Liver (tissue), 9 donors: ENCODE measurements around the gene DLG4. TPM values are rescaled to one million over a fixed set of nuclear protein-coding genes. Genes with fewer than 3 reads are reported as not detected.

ENCODE experiments used
- DNase-seq: peaks from one replicate; pipeline ENCODE4 v3.0.0-alpha.2; 2017; ENCODE audit warnings: low spot score
- H3K27ac ChIP-seq, 2 donors: one replicate each; pipeline ENCODE4 v1.7.0; 2013; ENCODE audit warnings: inconsistent platforms in 2 of 2, low read length in 2 of 2, control low read depth in 1 of 2, low read depth in 1 of 2, mild to moderate bottlenecking in 1 of 2
- H3K27me3 ChIP-seq, 4 donors: one replicate each; pipeline versions ENCODE4 v1.6.1 to v1.7.0; 2013; ENCODE audit warnings: low read length in 3 of 4, inconsistent platforms in 1 of 4, mild to moderate bottlenecking in 1 of 4, moderate library complexity in 1 of 4; ENCODE audit not compliant: control insufficient read depth in 4 of 4, insufficient read depth in 4 of 4
- H3K36me3 ChIP-seq, 4 donors: one replicate each; pipeline versions ENCODE4 v1.6.1 to v1.7.0; 2013; ENCODE audit warnings: low read length in 3 of 4, mild to moderate bottlenecking in 3 of 4, low read depth in 1 of 4, moderate library complexity in 1 of 4; ENCODE audit not compliant: control insufficient read depth in 4 of 4, insufficient read depth in 3 of 4
- H3K4me1 ChIP-seq, 4 donors: one replicate each; pipeline versions ENCODE4 v1.6.1 to v1.7.0; 2013; ENCODE audit warnings: low read length in 3 of 4, mild to moderate bottlenecking in 3 of 4, moderate library complexity in 1 of 4; ENCODE audit not compliant: control insufficient read depth in 4 of 4, insufficient read depth in 4 of 4
- H3K4me3 ChIP-seq, 3 donors: one replicate each; pipeline versions ENCODE4 v1.6.1 to v1.7.0; 2013; ENCODE audit warnings: low read length in 3 of 3, control low read depth in 1 of 3, low read depth in 1 of 3, mild to moderate bottlenecking in 1 of 3
- H3K9ac ChIP-seq, 2 donors: one replicate each; pipeline ENCODE4 v1.7.0; 2013; ENCODE audit warnings: low read length in 2 of 2, mild to moderate bottlenecking in 2 of 2, moderate library complexity in 2 of 2, control low read depth in 1 of 2, low read depth in 1 of 2
- H3K9me3 ChIP-seq, 4 donors: one replicate each; pipeline versions ENCODE4 v1.6.1 to v1.7.0; 2013; ENCODE audit warnings: low read length in 3 of 4; ENCODE audit not compliant: control insufficient read depth in 4 of 4
- EGR1 ChIP-seq, 2 donors: IDR thresholded peaks; 2 replicates each; pipeline ENCODE4 v1.6.1; 2016 to 2018; ENCODE audit warnings: antibody characterized with exemption in 2 of 2, low read depth in 2 of 2
- FOXA1 ChIP-seq: IDR thresholded peaks from 2 replicates; pipeline ENCODE4 v1.6.1; 2016; ENCODE audit warnings: antibody characterized with exemption
- GABPA ChIP-seq, 2 donors: IDR thresholded peaks in 1 of 2; conservative IDR thresholded peaks in 1 of 2; 2 replicates each; pipeline ENCODE4 v1.6.1; 2016; ENCODE audit warnings: antibody characterized with exemption in 2 of 2, mild to moderate bottlenecking in 1 of 2, moderate library complexity in 1 of 2
- HNF4G ChIP-seq: IDR thresholded peaks from 2 replicates; pipeline ENCODE4 v1.6.1; 2016; ENCODE audit warnings: antibody characterized with exemption
- JUND ChIP-seq, 2 donors: IDR thresholded peaks; 2 replicates each; pipeline ENCODE4 v1.6.1; 2016; ENCODE audit warnings: antibody characterized with exemption in 2 of 2
- RAD21 ChIP-seq, 2 donors: IDR thresholded peaks; 2 replicates each; pipeline ENCODE4 v1.6.1; 2016; ENCODE audit warnings: antibody characterized with exemption in 2 of 2, mild to moderate bottlenecking in 2 of 2
- YY1 ChIP-seq: IDR thresholded peaks from 2 replicates; pipeline ENCODE4 v1.6.1; 2016; ENCODE audit warnings: antibody characterized with exemption, mild to moderate bottlenecking
- WGBS: extraction: QIAGEN DNeasy Blood & Tissue Kit; methylation state at CpG from one replicate; pipeline ENCODE4 v1.1.7; 2013; 5-methylcytosine and 5-hydroxymethylcytosine counted together
- polyA plus RNA-seq, 2 donors: library from polyadenylated mRNA; stranded (reverse) in 1 of 2; unstranded in 1 of 2; fragments of 200-250 nt in 1 of 2; fragments of >200 nt in 1 of 2; fragmentation: Nextera tagmentation in 1 of 2; extraction: Ambion mirVana in 1 of 2; gene quantifications; one replicate each; pipeline versions ENCODE4 v1.2.1 to v1.2.3, GENCODE V29; 2013 to 2015
- total RNA-seq, 2 donors: library from RNA; depleted of rRNA; stranded (reverse); fragments of >200 nt; gene quantifications; one replicate each; pipeline ENCODE4 v1.2.3, GENCODE V29; 2014
- TF ChIP-seq, protein P1 (sequence below): IDR thresholded peaks from 2 replicates; pipeline ENCODE4 v1.6.1; 2016; ENCODE audit warnings: antibody characterized with exemption
- TF ChIP-seq, protein P2 (sequence below): fragments of 150-350 bp; IDR thresholded peaks from 2 replicates; pipeline ENCODE4 v1.5.1; 2017; ENCODE audit warnings: improper control_type of control experiment, low read depth, low read length; ENCODE audit not compliant: missing input control
- TF ChIP-seq, protein P3 (sequence below): IDR thresholded peaks from 2 replicates; pipeline ENCODE4 v1.6.1; 2016; ENCODE audit warnings: antibody characterized with exemption, mild to moderate bottlenecking
- donor health status: healthy.
- donor health status: healthy.
- donor health status: healthy.
- donor health status: healthy.
- donor health status: healthy.

The DLG4 gene
- total and polyA plus RNA-seq, 4 donors = 0.40 to 5.7 (median 1.9) TPM

DNA sequence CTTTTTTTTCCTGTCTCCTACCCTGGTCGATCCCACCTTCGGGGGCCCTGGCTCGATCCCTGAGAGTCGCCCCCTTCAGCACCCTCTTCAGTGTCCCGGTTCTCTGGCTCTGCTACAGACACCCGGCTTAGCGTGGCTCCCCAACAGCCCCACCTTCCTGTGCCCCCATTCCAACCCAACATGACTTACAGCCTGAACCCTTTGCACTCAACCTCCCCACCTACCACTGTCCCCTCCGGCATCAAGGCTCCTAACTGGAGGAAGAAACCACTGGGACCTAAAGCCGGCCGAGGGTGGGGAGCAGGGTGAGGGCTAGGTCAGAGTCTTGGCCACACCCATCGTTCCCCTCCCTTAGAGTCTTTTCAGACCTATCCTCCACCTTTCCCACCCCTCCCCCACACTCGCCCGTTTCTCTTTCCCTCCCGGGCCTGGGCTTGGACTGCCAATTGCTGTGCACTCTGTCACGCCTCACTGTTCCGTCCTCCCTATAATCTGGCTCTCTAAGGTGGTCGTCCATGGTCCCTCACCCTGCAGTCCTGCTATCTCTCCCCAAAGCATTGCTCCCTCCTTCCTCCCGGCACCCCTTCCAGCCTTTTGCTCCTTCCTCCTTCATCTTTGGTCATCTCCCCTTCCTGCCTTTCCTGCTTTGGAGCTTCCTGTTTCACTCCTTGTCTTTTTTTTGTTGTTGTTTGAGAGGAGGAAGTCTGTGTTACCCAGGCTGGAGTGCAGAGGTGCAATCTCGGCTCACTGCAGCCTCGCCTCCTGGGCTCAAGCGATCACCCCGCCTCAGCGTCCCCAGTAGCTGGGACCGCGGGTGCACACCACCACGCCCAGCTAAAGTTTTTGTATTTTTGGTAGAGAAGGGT, 43.5 kb upstream of the DLG4 start:
- peak overlapping the region in 1 of 3 donors; percentile 63 for H3K4me3 ChIP-seq
- WGBS = 12% methylated on average over 26 of the region's 26 CpGs
- H3K9ac ChIP-seq = no peak overlapping the region
- no peak overlapping the region for H3K27ac ChIP-seq
- H3K4me1 ChIP-seq = peaks cover 13 to 49% (median 27%) of the 10 kb centered on the region in 4 donors
- no peaks in the 10 kb centered on the region for H3K9me3 ChIP-seq
- DNase-seq = peak; percentile 43
- no peaks in the 10 kb centered on the region for H3K36me3 ChIP-seq
- H3K27me3 ChIP-seq = no peaks in the 10 kb centered on the region
- no peak for TF ChIP-seq EGR1 (IDR thresholded peaks at IDR 0.05; ENCODE audit: low read depth in 2 of 2)
- no peak for TF ChIP-seq RAD21 (IDR thresholded peaks at IDR 0.05)
- TF ChIP-seq JUND (IDR thresholded peaks at IDR 0.05) = no peak
- TF ChIP-seq GABPA (IDR thresholded peaks at IDR 0.05 in 1 of 2, conservative IDR thresholded peaks at IDR 0.05 in 1 of 2) = no peak
- TF ChIP-seq FOXA1 = no peak
- TF ChIP-seq, protein P1, sequence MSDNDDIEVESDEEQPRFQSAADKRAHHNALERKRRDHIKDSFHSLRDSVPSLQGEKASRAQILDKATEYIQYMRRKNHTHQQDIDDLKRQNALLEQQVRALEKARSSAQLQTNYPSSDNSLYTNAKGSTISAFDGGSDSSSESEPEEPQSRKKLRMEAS = no peak
- TF ChIP-seq, protein P2, sequence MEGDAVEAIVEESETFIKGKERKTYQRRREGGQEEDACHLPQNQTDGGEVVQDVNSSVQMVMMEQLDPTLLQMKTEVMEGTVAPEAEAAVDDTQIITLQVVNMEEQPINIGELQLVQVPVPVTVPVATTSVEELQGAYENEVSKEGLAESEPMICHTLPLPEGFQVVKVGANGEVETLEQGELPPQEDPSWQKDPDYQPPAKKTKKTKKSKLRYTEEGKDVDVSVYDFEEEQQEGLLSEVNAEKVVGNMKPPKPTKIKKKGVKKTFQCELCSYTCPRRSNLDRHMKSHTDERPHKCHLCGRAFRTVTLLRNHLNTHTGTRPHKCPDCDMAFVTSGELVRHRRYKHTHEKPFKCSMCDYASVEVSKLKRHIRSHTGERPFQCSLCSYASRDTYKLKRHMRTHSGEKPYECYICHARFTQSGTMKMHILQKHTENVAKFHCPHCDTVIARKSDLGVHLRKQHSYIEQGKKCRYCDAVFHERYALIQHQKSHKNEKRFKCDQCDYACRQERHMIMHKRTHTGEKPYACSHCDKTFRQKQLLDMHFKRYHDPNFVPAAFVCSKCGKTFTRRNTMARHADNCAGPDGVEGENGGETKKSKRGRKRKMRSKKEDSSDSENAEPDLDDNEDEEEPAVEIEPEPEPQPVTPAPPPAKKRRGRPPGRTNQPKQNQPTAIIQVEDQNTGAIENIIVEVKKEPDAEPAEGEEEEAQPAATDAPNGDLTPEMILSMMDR = no peak
- no peak for TF ChIP-seq HNF4G

DNA sequence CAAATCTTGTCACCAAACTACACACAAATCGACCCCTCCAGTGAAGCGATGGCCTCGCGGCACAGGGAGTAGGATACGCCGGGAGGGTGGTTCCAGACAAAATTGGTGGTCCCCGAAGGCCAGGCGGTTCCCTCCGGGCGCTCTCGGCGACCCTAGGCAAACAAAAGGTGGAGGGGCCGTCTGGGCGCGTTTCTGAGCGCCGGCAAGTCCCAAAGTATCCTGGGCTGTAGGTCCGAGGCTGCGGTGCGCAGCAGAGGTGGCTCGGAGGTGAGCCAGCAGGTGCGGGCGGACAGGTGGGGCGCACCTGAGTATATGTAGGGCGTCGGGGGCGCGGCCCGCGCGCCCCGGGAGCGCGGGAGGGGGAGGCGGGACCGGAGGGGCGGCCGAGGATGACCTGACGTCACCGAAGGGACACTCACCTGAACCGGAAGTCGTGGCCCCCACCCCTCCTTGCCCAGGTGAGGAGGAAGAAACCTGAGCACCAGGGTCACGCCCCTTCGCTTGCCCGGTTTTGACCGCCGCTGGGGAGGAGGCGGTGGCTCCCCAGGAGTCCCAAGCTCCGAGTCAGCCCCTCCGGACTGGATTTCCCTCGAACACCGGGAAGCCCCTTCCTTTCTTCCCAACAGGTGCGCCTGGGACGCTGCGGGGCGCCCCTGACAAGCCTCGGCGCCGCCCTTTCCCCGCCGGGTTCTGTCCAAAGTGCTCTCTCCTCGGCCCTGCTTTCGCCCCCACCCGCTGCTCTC, 42.7 kb upstream of the DLG4 start, which contains the start of gene CLDN7:
Gene CLDN7, minus strand, starts transcription at position 287 of the 743 bp plus-strand sequence. CDS start 435 bp downstream, outside the sequence.
- Histone ChIP-seq H3K4me3 (peak within 1 kb of the TSS; percentile 63 to 68 (median 65)), H3K9ac (peak within 1 kb of the TSS in 1 of 2 donors; percentile 46), H3K27ac (peak within 1 kb of the TSS; percentile 83 to 87), H3K4me1 (peaks cover 13 to 53% (median 31%) of the 10 kb centered on the region in 4 donors), H3K9me3 (no peaks in the 10 kb centered on the region), H3K36me3 (no peaks in the 10 kb centered on the region), H3K27me3 (no peaks in the 10 kb centered on the region)
- 13% methylated on average over 64 of the region's 64 CpGs for WGBS
- TF ChIP-seq, protein P3, sequence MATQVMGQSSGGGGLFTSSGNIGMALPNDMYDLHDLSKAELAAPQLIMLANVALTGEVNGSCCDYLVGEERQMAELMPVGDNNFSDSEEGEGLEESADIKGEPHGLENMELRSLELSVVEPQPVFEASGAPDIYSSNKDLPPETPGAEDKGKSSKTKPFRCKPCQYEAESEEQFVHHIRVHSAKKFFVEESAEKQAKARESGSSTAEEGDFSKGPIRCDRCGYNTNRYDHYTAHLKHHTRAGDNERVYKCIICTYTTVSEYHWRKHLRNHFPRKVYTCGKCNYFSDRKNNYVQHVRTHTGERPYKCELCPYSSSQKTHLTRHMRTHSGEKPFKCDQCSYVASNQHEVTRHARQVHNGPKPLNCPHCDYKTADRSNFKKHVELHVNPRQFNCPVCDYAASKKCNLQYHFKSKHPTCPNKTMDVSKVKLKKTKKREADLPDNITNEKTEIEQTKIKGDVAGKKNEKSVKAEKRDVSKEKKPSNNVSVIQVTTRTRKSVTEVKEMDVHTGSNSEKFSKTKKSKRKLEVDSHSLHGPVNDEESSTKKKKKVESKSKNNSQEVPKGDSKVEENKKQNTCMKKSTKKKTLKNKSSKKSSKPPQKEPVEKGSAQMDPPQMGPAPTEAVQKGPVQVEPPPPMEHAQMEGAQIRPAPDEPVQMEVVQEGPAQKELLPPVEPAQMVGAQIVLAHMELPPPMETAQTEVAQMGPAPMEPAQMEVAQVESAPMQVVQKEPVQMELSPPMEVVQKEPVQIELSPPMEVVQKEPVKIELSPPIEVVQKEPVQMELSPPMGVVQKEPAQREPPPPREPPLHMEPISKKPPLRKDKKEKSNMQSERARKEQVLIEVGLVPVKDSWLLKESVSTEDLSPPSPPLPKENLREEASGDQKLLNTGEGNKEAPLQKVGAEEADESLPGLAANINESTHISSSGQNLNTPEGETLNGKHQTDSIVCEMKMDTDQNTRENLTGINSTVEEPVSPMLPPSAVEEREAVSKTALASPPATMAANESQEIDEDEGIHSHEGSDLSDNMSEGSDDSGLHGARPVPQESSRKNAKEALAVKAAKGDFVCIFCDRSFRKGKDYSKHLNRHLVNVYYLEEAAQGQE = no peak
- TF ChIP-seq GABPA (IDR thresholded peaks at IDR 0.05 in 1 of 2, conservative IDR thresholded peaks at IDR 0.05 in 1 of 2) (peak in 1 of 2 donors; percentile 15), YY1 (no peak)
- TF ChIP-seq, protein P2 = no peak
- peak; percentile 33 for DNase-seq
